Measurements from ENCODE around the gene DRC1. TPM values are rescaled to one million over a fixed set of nuclear protein-coding genes. Genes with fewer than 3 reads are reported as not detected.
"Not testable (repeated sequence)": the region's sequence is repeated elsewhere in the genome, so short reads cannot be mapped to it uniquely, and the experiment has no call there.

The DRC1 gene
- under 1 TPM in 7 of 10 donors, not detected in 3; 0.10 to 0.28 (median 0.19) TPM for polyA plus RNA-seq (ENCODE audit: insufficient read length in 10 of 10)
- long read RNA-seq, donor 1: 0 reads
- long read RNA-seq, donor 2: 0 reads
- long read RNA-seq, donor 3: 0 reads
- long read RNA-seq, donor 4: 0 reads
- long read RNA-seq, donor 5: 0 reads
- long read RNA-seq, donor 6: 0 reads
- long read RNA-seq, donor 7: 0 reads
- long read RNA-seq, donor 8: 0 reads
- long read RNA-seq, donor 9: 0 reads

DNA sequence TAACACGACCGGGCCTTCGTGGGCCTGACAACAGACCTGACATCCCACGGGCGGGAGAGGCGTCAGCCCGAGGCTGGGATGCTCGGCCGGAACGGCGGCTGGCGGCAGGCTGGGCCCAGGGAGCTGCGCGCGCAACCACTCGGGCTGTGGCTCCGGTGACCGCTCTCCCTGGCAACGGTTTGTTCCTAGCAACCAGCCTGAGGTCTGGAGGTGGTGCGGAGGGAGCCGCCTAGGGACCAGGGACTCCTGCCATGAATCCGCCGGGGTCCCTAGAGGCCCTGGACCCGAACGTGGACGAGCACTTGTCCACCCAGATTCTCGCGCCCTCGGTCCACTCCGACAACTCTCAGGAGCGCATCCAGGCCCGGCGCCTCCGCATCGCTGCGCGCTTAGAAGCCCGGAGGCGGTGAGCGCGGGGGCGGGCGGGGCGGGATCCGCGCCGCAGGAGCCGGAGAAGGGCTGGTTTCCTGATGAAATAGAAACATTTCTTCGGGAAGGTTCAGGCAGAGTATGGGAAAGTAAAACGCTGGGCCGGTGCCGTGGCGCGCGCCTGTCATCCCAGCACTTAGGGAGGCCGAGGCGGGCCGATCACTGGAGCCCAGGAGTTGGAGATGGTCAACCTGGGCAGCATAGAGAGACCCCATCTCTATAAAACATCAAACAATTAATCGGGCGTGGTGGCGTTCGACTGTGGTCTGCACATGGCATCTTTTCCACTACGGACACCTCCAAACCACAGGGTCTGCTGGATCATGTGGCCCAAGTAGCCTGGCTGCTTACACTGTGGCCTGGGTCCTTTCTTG, at the start of gene DRC1:
Gene DRC1 (plus strand): TSS at position 182 of the 803 bp plus-strand sequence. CDS start 70 bp downstream, at position 252.
- DNase-seq: peak; percentile 54 to 90 (median 71)

DNA sequence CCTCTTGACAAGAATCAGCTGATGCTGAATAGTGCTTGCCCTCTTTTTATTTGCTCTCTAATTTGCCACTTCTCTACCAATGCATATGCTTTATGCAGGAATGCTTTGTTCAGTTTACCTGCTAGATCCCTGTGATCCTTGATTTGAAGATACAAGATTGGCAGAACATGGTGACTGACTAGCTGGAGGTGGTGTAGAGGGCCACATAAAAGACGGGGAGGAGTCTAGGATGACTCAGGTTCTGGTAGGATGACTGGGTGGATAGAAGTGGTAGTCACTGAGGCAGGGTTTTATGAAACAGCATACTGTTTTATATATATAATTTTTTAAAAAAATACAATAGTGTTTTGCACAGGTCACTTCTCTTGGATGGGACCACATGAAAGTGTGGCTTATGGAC, 48.8 kb upstream of the DRC1 start:
- DNase-seq: no peak

DNA sequence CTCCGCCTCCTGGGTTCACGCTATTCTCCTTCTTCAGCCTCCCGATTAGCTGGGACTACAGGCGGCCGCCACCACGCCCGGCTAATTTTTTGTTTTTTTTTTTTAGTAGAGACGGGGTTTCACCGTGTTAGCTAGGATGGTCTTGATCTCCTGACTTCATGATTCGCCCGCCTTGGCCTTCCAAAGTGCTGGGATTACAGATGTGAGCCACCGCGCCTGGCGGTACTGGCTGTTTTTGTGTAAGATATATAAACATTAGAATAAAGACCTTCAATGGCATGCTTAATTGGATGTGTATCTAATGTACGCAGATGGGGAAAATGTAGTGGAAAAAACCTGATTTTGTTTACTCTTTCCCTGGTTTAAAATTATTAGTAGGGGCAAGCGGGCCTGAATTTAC, 47.3 kb upstream of the DRC1 start:
- DNase-seq: not testable (repeated sequence)

DNA sequence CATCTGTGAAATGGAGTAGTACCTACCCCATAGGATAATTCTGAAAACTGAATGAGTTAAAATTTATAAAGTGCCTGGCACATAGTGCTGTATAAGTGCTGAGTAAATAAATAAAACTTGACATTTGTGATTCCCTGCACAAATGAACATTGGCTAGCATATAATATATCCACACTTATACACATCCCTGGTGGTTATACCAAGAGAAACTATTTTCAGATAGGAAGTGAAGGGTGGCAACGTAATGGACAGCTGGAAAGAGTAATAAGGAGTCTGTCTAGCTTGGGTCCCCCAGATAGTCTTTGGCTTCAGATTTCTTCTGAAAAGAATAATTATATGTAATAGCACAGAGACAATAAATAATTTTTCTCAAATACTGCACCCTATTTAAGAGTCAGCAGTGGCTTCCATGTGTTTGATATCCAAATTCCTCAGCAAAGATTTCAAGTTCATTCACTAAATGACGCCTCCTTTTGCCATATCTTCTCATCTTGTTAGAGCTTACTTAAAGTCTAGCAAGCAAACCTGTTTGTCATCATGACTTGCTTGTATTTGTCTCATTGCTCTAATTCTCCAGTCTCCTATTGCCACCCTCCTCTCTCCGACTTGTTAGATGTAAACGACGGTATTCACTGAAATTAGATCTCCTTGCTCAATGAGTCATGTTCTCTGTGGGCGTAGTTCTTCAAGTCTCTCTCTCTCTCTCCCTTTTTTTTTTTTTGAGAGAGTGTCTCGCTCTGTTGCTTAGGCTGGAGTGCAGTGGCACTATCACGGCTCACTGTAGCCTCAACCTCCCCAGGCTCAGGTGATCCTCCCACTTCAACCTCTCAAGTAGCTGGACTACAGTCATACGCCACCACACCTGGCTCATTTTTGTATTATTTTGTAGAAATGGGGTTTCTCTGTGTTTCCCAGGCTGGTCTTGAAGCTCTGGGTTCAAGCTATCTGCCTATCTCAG, 46.4 kb upstream of the DRC1 start:
- peak in 1 of 3 donors; percentile 8 for DNase-seq

GRCh38 chr2:26356111-26356510, 45.6 kb upstream of the DRC1 start:
- DNase-seq: no peak

- DNase-seq: no peak
Observed at GRCh38 chr2:26356771-26357170, 44.9 kb upstream of the DRC1 start.

GRCh38 chr2:26359886-26360473, 41.7 kb upstream of the DRC1 start:
- DNase-seq: no peak

DNA sequence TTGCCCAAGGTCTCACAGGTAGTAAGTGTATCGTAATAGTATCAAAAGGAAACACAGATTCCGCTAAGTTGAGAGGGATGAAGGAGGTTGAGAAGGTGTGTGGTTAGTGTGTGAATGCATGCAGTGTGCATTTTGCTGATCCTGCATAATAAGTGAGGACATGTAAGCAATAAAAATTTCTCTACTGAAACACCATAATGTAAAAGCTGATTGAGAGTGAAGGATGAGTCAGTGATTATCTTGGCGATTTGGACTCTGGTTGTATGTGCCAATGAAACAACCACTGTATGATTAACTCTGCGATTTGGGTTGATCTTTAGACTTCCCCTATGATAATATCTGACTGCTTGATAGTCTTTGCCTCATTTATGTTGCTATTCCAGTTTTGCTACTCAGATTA, 38.4 kb upstream of the DRC1 start:
- no peak for DNase-seq

DNA sequence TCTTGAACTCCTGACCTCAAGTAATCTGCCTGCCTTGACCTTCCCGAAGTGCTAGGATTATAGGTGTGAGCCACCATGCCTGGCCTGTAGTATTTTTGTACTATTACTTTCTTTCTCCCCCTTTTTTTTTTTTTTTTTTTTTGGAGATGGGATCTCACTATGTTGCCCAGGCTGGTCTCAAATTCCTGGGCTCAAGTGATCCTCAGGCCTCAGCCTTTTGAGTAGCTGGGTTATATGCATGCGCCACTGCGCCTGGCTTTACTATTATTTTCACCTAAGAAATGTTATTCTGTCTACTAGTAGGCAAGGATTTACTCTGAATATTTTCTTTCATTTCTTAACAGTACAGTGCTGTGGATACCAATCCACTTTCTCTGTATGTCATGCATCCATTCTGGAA, 37.8 kb upstream of the DRC1 start:
- DNase-seq: no peak

DNA sequence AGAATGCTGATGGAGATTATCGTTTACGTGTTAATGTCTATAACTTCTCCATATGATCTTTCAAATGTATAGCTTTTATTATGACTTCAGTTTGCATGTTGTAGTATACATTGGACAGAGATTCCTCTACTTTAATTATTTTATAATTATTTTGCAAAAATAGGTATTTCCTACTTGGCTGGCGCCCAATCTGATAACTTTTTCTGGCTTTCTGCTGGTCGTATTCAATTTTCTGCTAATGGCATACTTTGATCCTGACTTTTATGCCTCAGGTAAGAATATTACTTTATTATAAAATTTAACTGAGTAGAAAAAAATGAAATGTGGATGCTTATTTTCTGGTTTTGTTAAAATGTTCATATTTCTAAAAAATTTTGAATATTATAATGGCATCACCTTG, 37.1 kb upstream of the DRC1 start:
- DNase-seq: no peak

DNA sequence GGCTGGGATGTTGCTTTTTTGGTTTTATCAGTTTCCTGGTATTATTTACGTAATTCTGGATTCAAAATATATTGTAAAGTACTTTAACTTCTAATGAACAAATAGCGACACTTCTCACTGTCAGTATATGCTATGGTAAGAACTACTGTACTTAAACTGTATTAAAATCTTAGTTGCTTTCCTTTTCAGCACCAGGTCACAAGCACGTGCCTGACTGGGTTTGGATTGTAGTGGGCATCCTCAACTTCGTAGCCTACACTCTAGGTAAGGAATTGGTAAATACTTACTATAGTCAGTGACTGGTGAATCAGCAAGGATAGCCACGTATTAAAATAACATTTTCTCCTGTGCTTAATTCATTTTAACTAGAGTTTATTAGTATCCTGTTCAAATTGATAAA, 34.8 kb upstream of the DRC1 start:
- DNase-seq: no peak

DNA sequence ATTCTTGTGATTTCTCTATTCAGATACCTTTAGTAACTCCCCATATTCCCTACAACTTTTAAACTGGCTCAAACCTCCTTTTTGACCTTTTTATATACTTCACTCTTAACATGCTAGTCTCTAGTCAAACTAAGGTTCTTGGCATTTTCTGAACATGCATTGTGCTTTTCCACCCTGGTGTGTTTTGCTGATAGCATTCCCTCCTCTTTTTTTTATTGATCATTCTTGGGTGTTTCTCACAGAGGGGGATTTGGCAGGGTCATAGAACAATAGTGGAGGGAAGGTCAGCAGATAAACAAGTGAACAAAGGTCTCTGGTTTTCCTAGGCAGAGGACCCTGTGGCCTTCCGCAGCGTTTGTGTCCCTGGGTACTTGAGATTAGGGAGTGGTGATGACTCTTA, 32.1 kb upstream of the DRC1 start:
- not testable (repeated sequence) for DNase-seq

- not testable (repeated sequence) for DNase-seq
Observed at GRCh38 chr2:26370909-26371308, 30.8 kb upstream of the DRC1 start.

DNA sequence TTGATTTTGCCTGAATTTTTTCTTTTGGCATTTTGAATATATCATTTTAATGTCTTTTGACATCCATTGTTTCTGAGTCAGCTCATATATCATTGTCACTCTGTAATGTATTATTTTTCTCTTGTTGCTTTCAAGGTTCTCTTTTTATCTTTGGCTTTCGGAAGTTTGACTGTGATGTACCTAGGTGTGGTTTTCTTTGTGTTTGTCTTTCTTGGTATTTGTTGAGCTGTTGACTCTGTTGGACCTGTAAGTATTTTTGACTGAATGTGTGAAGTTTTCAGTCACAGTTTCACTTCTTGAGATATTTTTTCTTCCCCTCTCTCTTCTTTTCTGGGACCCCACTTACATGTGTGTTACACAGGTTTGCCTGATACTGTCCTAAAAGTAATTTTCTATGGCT, 24.9 kb upstream of the DRC1 start:
- no peak for DNase-seq

DNA sequence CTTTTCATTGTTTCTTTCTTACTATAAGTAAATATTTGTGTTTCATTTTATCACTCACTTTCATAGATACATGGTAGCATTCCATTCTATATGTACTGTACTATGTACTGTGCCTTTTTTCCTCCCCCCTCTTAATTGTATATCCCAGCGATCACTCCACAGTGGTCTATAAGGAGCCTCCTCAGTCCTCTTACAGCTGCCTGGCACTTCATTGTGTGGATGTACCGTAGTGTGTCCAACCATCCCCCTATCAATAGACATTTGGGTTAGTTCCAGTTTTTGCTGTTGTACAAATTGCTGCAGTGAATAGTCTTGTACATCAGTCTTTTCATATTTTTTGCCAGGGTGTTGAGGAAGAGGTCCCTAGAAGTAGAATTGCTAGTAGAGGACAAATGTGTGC, 21.4 kb upstream of the DRC1 start:
- no peak for DNase-seq

DNA sequence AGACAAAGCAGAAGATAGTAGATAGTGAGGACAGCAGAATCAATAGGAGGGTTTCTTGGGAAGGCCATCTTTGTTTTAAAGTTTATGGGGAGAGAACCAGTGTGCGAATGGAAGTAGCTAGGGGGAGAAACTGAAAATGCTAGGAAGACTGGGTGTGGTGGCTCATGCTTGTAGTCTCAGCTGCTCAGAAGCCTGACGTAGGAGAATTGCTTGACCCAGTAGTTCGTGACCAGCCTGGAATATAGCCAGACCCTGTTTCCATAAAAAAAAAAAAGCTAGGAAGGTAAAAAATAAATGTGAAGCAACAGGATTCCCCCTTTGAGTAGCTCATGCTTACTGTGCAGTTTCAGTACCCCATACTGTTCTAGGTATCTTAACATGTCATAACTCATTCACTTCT, 19.2 kb upstream of the DRC1 start:
- DNase-seq: peak in 2 of 3 donors; percentile 5 to 8

DNA sequence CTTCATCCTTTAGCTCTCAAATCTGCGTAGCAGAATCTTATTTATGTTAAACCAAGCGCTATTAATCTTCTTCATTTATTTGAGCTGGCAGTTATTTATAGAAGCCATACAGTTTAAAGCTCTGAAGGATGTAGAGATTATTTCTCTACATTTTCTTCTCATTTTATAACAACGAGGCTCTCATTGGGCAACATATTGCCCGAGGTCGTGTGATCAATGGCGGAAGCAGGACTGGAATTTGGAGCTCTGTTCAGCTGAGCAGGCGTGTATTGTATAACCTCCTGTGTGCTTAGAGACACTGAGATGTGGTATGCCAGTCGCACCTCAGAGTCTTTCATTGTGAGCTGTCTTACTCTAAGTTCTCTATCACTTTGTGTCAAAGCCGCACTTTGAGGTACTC, 17.5 kb upstream of the DRC1 start:
- no peak for DNase-seq

- no peak for DNase-seq
Observed at GRCh38 chr2:26384597-26384996, 17.1 kb upstream of the DRC1 start.

DNA sequence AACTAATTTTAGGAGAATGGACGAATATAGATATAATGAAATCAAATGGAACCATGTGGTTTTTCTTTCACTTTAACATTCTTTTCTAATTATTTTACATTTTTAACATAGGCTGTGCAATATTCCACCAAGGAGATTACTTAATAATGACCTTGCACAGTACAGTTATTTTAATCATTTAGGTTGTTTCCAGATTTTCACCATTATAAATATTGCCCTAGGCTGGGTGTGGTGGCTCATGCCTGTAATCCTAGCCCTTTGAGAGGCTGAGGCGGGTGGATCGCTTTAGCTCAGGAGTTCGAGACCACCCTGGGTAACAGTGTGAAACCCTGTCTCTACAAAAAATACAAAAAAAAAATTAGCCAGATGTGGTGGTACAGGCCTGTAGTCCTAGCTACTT, 14.5 kb upstream of the DRC1 start:
- DNase-seq: no peak

- DNase-seq: no peak
Observed at GRCh38 chr2:26394694-26395093, 7.0 kb upstream of the DRC1 start.

DNA sequence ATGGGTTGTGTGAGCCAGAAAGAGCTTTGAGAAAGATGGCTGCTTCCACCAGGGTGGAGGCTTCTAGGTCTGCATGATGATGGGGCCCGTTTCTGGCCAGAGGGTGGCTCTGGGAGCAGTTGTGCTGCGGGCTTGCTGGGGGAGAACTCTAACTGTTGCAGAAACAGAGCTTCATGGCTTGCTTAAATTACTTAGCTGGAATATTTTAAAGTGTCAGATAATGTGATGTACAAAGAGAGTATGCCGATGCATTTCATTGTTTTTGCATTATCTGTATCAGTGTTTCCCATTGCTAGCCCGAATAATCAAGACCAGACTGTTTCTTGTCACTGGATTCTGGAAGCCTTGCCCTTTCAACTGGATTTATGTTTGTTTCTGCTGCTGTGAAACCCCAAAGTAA, 6.3 kb upstream of the DRC1 start:
- no peak for DNase-seq

- no peak for DNase-seq
Observed at GRCh38 chr2:26396734-26397298, 4.9 kb upstream of the DRC1 start.

Data from muscle of back (tissue), 13 donors.